Liver (tissue), 9 donors: ENCODE data around the gene CCDC92. TPM values are rescaled to one million over a fixed set of nuclear protein-coding genes. Genes with fewer than 3 reads are reported as not detected.

ENCODE experiments used
- DNase-seq: peaks from one replicate; pipeline ENCODE4 v3.0.0-alpha.2; 2017; ENCODE audit warnings: low spot score
- H3K27ac ChIP-seq, 2 donors: one replicate each; pipeline ENCODE4 v1.7.0; 2013; ENCODE audit warnings: inconsistent platforms in 2 of 2, low read length in 2 of 2, control low read depth in 1 of 2, low read depth in 1 of 2, mild to moderate bottlenecking in 1 of 2
- H3K27me3 ChIP-seq, 4 donors: one replicate each; pipeline versions ENCODE4 v1.6.1 to v1.7.0; 2013; ENCODE audit warnings: low read length in 3 of 4, inconsistent platforms in 1 of 4, mild to moderate bottlenecking in 1 of 4, moderate library complexity in 1 of 4; ENCODE audit not compliant: control insufficient read depth in 4 of 4, insufficient read depth in 4 of 4
- H3K36me3 ChIP-seq, 4 donors: one replicate each; pipeline versions ENCODE4 v1.6.1 to v1.7.0; 2013; ENCODE audit warnings: low read length in 3 of 4, mild to moderate bottlenecking in 3 of 4, low read depth in 1 of 4, moderate library complexity in 1 of 4; ENCODE audit not compliant: control insufficient read depth in 4 of 4, insufficient read depth in 3 of 4
- H3K4me1 ChIP-seq, 4 donors: one replicate each; pipeline versions ENCODE4 v1.6.1 to v1.7.0; 2013; ENCODE audit warnings: low read length in 3 of 4, mild to moderate bottlenecking in 3 of 4, moderate library complexity in 1 of 4; ENCODE audit not compliant: control insufficient read depth in 4 of 4, insufficient read depth in 4 of 4
- H3K4me3 ChIP-seq, 3 donors: one replicate each; pipeline versions ENCODE4 v1.6.1 to v1.7.0; 2013; ENCODE audit warnings: low read length in 3 of 3, control low read depth in 1 of 3, low read depth in 1 of 3, mild to moderate bottlenecking in 1 of 3
- H3K9ac ChIP-seq, 2 donors: one replicate each; pipeline ENCODE4 v1.7.0; 2013; ENCODE audit warnings: low read length in 2 of 2, mild to moderate bottlenecking in 2 of 2, moderate library complexity in 2 of 2, control low read depth in 1 of 2, low read depth in 1 of 2
- H3K9me3 ChIP-seq, 4 donors: one replicate each; pipeline versions ENCODE4 v1.6.1 to v1.7.0; 2013; ENCODE audit warnings: low read length in 3 of 4; ENCODE audit not compliant: control insufficient read depth in 4 of 4
- EGR1 ChIP-seq, 2 donors: IDR thresholded peaks; 2 replicates each; pipeline ENCODE4 v1.6.1; 2016 to 2018; ENCODE audit warnings: antibody characterized with exemption in 2 of 2, low read depth in 2 of 2
- FOXA1 ChIP-seq: IDR thresholded peaks from 2 replicates; pipeline ENCODE4 v1.6.1; 2016; ENCODE audit warnings: antibody characterized with exemption
- FOXA2 ChIP-seq: IDR thresholded peaks from 2 replicates; pipeline ENCODE4 v1.6.1; 2016; ENCODE audit warnings: antibody characterized with exemption
- GABPA ChIP-seq, 2 donors: IDR thresholded peaks in 1 of 2; conservative IDR thresholded peaks in 1 of 2; 2 replicates each; pipeline ENCODE4 v1.6.1; 2016; ENCODE audit warnings: antibody characterized with exemption in 2 of 2, mild to moderate bottlenecking in 1 of 2, moderate library complexity in 1 of 2
- HNF4A ChIP-seq, 2 donors: conservative IDR thresholded peaks; 2 replicates each; pipeline ENCODE4 v1.6.1; 2016; ENCODE audit warnings: antibody characterized with exemption in 2 of 2, mild to moderate bottlenecking in 2 of 2
- HNF4G ChIP-seq: IDR thresholded peaks from 2 replicates; pipeline ENCODE4 v1.6.1; 2016; ENCODE audit warnings: antibody characterized with exemption
- JUND ChIP-seq, 2 donors: IDR thresholded peaks; 2 replicates each; pipeline ENCODE4 v1.6.1; 2016; ENCODE audit warnings: antibody characterized with exemption in 2 of 2
- MAX ChIP-seq: IDR thresholded peaks from 2 replicates; pipeline ENCODE4 v1.6.1; 2016; ENCODE audit warnings: antibody characterized with exemption
- NR2F2 ChIP-seq: IDR thresholded peaks from 2 replicates; pipeline ENCODE4 v1.6.1; 2016; ENCODE audit warnings: antibody characterized with exemption
- RAD21 ChIP-seq, 2 donors: IDR thresholded peaks; 2 replicates each; pipeline ENCODE4 v1.6.1; 2016; ENCODE audit warnings: antibody characterized with exemption in 2 of 2, mild to moderate bottlenecking in 2 of 2
- RXRA ChIP-seq, 2 donors: IDR thresholded peaks; 2 replicates each; pipeline ENCODE4 v1.6.1; 2017 to 2018; ENCODE audit warnings: antibody characterized with exemption in 2 of 2, mild to moderate bottlenecking in 1 of 2
- SP1 ChIP-seq: IDR thresholded peaks from 2 replicates; pipeline ENCODE4 v1.6.1; 2018; ENCODE audit warnings: antibody characterized with exemption, mild to moderate bottlenecking
- TAF1 ChIP-seq: conservative IDR thresholded peaks from 2 replicates; pipeline ENCODE4 v1.6.1; 2016; ENCODE audit warnings: antibody characterized with exemption, mild to moderate bottlenecking
- YY1 ChIP-seq: IDR thresholded peaks from 2 replicates; pipeline ENCODE4 v1.6.1; 2016; ENCODE audit warnings: antibody characterized with exemption, mild to moderate bottlenecking
- whole genome bisulfite sequencing: extraction: QIAGEN DNeasy Blood & Tissue Kit; methylation state at CpG from one replicate; pipeline ENCODE4 v1.1.7; 2013; 5-methylcytosine and 5-hydroxymethylcytosine counted together
- polyA plus RNA-seq, 2 donors: library from polyadenylated mRNA; stranded (reverse) in 1 of 2; unstranded in 1 of 2; fragments of 200-250 nt in 1 of 2; fragments of >200 nt in 1 of 2; fragmentation: Nextera tagmentation in 1 of 2; extraction: Ambion mirVana in 1 of 2; gene quantifications; one replicate each; pipeline versions ENCODE4 v1.2.1 to v1.2.3, GENCODE V29; 2013 to 2015
- total RNA-seq, 2 donors: library from RNA; depleted of rRNA; stranded (reverse); fragments of >200 nt; gene quantifications; one replicate each; pipeline ENCODE4 v1.2.3, GENCODE V29; 2014
- TF ChIP-seq, protein P1 (sequence below): IDR thresholded peaks from 2 replicates; pipeline ENCODE4 v1.6.1; 2016; ENCODE audit warnings: antibody characterized with exemption
- TF ChIP-seq, protein P2 (sequence below): IDR thresholded peaks from 2 replicates; pipeline ENCODE4 v1.6.1; 2016; ENCODE audit warnings: antibody characterized with exemption
- TF ChIP-seq, protein P3 (sequence below): IDR thresholded peaks from 2 replicates; pipeline ENCODE4 v1.6.1; 2016; ENCODE audit warnings: antibody characterized with exemption, mild to moderate bottlenecking
- TF ChIP-seq, protein P4 (sequence below): fragments of 150-350 bp; IDR thresholded peaks from 2 replicates; pipeline ENCODE4 v1.5.1; 2017; ENCODE audit warnings: improper control_type of control experiment, low read depth, low read length; ENCODE audit not compliant: missing input control
- donor health status: healthy.
- donor health status: healthy.
- donor health status: healthy.
- donor health status: healthy.
- donor health status: healthy.

CCDC92 gene
- total and polyA plus RNA-seq, 4 donors: 2.1 to 14.6 (median 9.3) TPM

DNA sequence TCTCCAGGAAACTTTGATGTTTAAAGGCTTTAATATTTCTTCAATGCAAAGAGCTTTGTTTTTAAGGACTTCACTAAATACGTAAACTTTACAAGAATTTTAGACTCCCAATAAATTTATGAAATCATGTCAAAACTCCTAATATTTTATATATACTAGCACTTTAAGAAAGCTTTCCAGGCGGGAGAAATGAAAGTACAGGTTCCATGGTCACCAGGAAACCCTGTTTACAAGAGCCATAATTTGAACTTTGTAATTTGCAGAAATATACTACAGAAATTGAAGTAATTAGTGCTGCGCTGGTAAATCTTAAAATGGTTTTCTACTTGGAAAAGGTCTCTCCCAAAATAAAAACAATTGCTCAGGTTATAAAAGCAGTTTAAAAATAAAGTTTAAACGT lies 8.8 kb downstream of the CCDC92 start:
- DNase-seq: no peak
- no peaks in the 10 kb centered on the region for H3K9me3 ChIP-seq
- H3K27ac ChIP-seq: no peak overlapping the region
- H3K27me3 ChIP-seq: no peaks in the 10 kb centered on the region
- H3K4me3 ChIP-seq: no peak overlapping the region
- TF ChIP-seq RAD21 (IDR thresholded peaks at IDR 0.05): no peak
- TF ChIP-seq HNF4A (conservative IDR thresholded peaks at IDR 0.05): peak; percentile 41 to 47
- H3K9ac ChIP-seq: no peak overlapping the region
- WGBS: 40% methylated on average over 4 of the region's 4 CpGs
- peaks cover 0 to 16% (median 7%) of the 10 kb centered on the region in 4 donors for H3K4me1 ChIP-seq
- no peaks in the 10 kb centered on the region for H3K36me3 ChIP-seq

GRCh38 chr12:123962513-123962912 lies 10.1 kb downstream of the CCDC92 start:
- peaks cover 0 to 16% (median 7%) of the 10 kb centered on the region in 4 donors for H3K4me1 ChIP-seq
- no peaks in the 10 kb centered on the region for H3K9me3 ChIP-seq
- no peak for DNase-seq
- TF ChIP-seq EGR1 (IDR thresholded peaks at IDR 0.05; ENCODE audit: low read depth in 2 of 2): no peak
- TF ChIP-seq JUND (IDR thresholded peaks at IDR 0.05): no peak
- WGBS: 88% methylated on average over 5 of the region's 5 CpGs
- H3K27ac ChIP-seq: no peak overlapping the region
- no peak overlapping the region for H3K9ac ChIP-seq
- H3K27me3 ChIP-seq: no peaks in the 10 kb centered on the region
- no peaks in the 10 kb centered on the region for H3K36me3 ChIP-seq
- H3K4me3 ChIP-seq: no peak overlapping the region

DNA sequence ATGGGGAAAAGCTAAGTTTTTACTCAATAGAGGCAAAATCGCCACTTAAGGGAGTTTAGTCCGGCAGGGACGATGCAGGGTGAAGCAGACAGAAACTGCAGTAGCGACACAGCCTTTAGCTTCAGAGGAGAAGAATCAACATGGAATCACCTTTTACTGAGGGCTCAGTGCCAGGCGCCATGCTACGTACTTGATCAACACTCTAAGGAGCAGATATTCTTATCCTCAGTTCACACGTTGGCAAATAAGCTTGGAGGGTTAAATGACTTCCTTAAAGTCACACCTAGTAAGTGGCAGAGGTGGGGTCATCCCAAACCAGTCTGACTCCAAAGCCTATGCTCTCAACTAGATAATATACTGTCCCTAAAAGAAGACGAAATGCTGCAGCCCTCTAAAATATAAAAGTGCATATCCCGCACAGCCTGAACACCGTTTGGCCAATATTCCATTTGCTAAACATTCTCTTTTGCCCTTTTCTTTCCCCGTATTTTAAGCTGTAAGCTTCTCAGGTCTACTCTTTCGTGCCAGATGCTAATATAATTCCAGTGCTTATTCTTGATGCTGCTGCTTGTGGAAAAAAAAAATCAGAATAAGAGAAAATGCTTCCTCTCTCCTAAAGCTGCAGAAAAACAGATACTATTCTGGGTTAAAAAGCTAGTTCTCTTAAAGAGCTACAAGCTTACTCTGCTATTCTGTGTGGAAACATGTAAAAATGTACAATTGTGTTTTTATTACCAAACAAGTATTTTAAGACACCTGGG lies 10.9 kb downstream of the CCDC92 start:
- Histone ChIP-seq H3K9me3 (no peaks in the 10 kb centered on the region), H3K27me3 (no peaks in the 10 kb centered on the region), H3K36me3 (no peaks in the 10 kb centered on the region), H3K27ac (no peak overlapping the region), H3K9ac (no peak overlapping the region), H3K4me1 (peaks cover 0 to 16% (median 7%) of the 10 kb centered on the region in 4 donors), H3K4me3 (no peak overlapping the region)
- WGBS: 80% methylated on average over 12 of the region's 12 CpGs
- no peak for TF ChIP-seq YY1
- TF ChIP-seq, protein P1, sequence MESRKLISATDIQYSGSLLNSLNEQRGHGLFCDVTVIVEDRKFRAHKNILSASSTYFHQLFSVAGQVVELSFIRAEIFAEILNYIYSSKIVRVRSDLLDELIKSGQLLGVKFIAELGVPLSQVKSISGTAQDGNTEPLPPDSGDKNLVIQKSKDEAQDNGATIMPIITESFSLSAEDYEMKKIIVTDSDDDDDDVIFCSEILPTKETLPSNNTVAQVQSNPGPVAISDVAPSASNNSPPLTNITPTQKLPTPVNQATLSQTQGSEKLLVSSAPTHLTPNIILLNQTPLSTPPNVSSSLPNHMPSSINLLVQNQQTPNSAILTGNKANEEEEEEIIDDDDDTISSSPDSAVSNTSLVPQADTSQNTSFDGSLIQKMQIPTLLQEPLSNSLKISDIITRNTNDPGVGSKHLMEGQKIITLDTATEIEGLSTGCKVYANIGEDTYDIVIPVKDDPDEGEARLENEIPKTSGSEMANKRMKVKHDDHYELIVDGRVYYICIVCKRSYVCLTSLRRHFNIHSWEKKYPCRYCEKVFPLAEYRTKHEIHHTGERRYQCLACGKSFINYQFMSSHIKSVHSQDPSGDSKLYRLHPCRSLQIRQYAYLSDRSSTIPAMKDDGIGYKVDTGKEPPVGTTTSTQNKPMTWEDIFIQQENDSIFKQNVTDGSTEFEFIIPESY: no peak
- no peak for TF ChIP-seq EGR1 (IDR thresholded peaks at IDR 0.05; ENCODE audit: low read depth in 2 of 2)
- no peak for TF ChIP-seq TAF1
- TF ChIP-seq RAD21 (IDR thresholded peaks at IDR 0.05): no peak
- no peak for TF ChIP-seq JUND (IDR thresholded peaks at IDR 0.05)
- no peak for TF ChIP-seq HNF4G
- TF ChIP-seq, protein P2, sequence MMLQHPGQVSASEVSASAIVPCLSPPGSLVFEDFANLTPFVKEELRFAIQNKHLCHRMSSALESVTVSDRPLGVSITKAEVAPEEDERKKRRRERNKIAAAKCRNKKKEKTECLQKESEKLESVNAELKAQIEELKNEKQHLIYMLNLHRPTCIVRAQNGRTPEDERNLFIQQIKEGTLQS: no peak
- TF ChIP-seq, protein P3, sequence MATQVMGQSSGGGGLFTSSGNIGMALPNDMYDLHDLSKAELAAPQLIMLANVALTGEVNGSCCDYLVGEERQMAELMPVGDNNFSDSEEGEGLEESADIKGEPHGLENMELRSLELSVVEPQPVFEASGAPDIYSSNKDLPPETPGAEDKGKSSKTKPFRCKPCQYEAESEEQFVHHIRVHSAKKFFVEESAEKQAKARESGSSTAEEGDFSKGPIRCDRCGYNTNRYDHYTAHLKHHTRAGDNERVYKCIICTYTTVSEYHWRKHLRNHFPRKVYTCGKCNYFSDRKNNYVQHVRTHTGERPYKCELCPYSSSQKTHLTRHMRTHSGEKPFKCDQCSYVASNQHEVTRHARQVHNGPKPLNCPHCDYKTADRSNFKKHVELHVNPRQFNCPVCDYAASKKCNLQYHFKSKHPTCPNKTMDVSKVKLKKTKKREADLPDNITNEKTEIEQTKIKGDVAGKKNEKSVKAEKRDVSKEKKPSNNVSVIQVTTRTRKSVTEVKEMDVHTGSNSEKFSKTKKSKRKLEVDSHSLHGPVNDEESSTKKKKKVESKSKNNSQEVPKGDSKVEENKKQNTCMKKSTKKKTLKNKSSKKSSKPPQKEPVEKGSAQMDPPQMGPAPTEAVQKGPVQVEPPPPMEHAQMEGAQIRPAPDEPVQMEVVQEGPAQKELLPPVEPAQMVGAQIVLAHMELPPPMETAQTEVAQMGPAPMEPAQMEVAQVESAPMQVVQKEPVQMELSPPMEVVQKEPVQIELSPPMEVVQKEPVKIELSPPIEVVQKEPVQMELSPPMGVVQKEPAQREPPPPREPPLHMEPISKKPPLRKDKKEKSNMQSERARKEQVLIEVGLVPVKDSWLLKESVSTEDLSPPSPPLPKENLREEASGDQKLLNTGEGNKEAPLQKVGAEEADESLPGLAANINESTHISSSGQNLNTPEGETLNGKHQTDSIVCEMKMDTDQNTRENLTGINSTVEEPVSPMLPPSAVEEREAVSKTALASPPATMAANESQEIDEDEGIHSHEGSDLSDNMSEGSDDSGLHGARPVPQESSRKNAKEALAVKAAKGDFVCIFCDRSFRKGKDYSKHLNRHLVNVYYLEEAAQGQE: no peak
- no peak for TF ChIP-seq SP1
- no peak for TF ChIP-seq FOXA2
- no peak for TF ChIP-seq GABPA (IDR thresholded peaks at IDR 0.05 in 1 of 2, conservative IDR thresholded peaks at IDR 0.05 in 1 of 2)
- TF ChIP-seq FOXA1: no peak
- TF ChIP-seq MAX: no peak
- TF ChIP-seq HNF4A (conservative IDR thresholded peaks at IDR 0.05): no peak
- no peak for TF ChIP-seq NR2F2
- no peak for TF ChIP-seq RXRA (IDR thresholded peaks at IDR 0.05)
- TF ChIP-seq, protein P4, sequence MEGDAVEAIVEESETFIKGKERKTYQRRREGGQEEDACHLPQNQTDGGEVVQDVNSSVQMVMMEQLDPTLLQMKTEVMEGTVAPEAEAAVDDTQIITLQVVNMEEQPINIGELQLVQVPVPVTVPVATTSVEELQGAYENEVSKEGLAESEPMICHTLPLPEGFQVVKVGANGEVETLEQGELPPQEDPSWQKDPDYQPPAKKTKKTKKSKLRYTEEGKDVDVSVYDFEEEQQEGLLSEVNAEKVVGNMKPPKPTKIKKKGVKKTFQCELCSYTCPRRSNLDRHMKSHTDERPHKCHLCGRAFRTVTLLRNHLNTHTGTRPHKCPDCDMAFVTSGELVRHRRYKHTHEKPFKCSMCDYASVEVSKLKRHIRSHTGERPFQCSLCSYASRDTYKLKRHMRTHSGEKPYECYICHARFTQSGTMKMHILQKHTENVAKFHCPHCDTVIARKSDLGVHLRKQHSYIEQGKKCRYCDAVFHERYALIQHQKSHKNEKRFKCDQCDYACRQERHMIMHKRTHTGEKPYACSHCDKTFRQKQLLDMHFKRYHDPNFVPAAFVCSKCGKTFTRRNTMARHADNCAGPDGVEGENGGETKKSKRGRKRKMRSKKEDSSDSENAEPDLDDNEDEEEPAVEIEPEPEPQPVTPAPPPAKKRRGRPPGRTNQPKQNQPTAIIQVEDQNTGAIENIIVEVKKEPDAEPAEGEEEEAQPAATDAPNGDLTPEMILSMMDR: no peak
- DNase-seq: no peak
